Ammon's horn (tissue), 1 donor: ENCODE data around the gene LRP10.
"Not testable (repeated sequence)": the region's sequence is repeated elsewhere in the genome, so short reads cannot be mapped to it uniquely, and the experiment has no call there.

Experiments used
- DNase-seq: peaks from one replicate; pipeline ENCODE4 v3.0.0-alpha.2; 2016; ENCODE audit warnings: low spot score

LRP10 gene

GRCh38 chr14:22843123-22843925 is 28.2 kb upstream of the LRP10 start:
- no peak for DNase-seq

GRCh38 chr14:22844221-22845102 is 27.1 kb upstream of the LRP10 start:
- no peak for DNase-seq

- no peak for DNase-seq
These were observed 26.5 kb upstream of the LRP10 start for GRCh38 chr14:22845103-22845394.

GRCh38 chr14:22845821-22846625 is 25.5 kb upstream of the LRP10 start:
- no peak for DNase-seq

GRCh38 chr14:22846811-22847307 is 24.7 kb upstream of the LRP10 start:
- no peak for DNase-seq

GRCh38 chr14:22847661-22848341 is 23.7 kb upstream of the LRP10 start:
- DNase-seq: no peak

- DNase-seq: peak; percentile 28
These were observed 23.0 kb upstream of the LRP10 start for GRCh38 chr14:22848351-22849164.

- peak; percentile 39 for DNase-seq
These were observed 22.2 kb upstream of the LRP10 start for GRCh38 chr14:22849212-22849819.

GRCh38 chr14:22850944-22851764 is 20.4 kb upstream of the LRP10 start:
- peak; percentile 82 for DNase-seq

GRCh38 chr14:22852178-22852577 is 19.4 kb upstream of the LRP10 start:
- DNase-seq: not testable (repeated sequence)

- DNase-seq: no peak
These were observed 19.0 kb upstream of the LRP10 start for GRCh38 chr14:22852599-22852939.

- DNase-seq: peak; percentile 88
These were observed 18.4 kb upstream of the LRP10 start for GRCh38 chr14:22852940-22853767.

GRCh38 chr14:22854296-22854695 is 17.2 kb upstream of the LRP10 start:
- DNase-seq: not testable (repeated sequence)

GRCh38 chr14:22854963-22855724 is 16.4 kb upstream of the LRP10 start:
- no peak for DNase-seq

GRCh38 chr14:22856428-22856827 is 15.1 kb upstream of the LRP10 start:
- DNase-seq: no peak

GRCh38 chr14:22860377-22860776 is 11.2 kb upstream of the LRP10 start:
- DNase-seq: not testable (repeated sequence)

- no peak for DNase-seq
These were observed 9.9 kb upstream of the LRP10 start for GRCh38 chr14:22861651-22862050.

GRCh38 chr14:22864979-22865378 is 6.6 kb upstream of the LRP10 start:
- DNase-seq: no peak
